A549 (cell line): ENCODE data around the gene QKI. TPM values are rescaled to one million over a fixed set of nuclear protein-coding genes. Genes with fewer than 3 reads are reported as not detected.

Experiments used
- ATAC-seq, 2 experiments: fragments of 200-7000 bp in 1 of 2; fragments of >200 bp in 1 of 2; cut with Nextera tagmentation in 1 of 2; cut with Tn5 transposase in 1 of 2; 3 replicates each; pipeline versions ENCODE4 v1.8.0 to v1.9.1; 2018 to 2020; ENCODE audit warnings: mild to moderate bottlenecking in 1 of 2, moderate library complexity in 1 of 2
- CTCF ChIA-PET: fragments of 300-600 bp; sonication (Branson Sonifier 250); formaldehyde crosslinking; extraction: SDS; loops from one replicate; lab custom pipeline; 2021; ENCODE audit warnings: antibody characterized with exemption, inconsistent platforms; lab: Yijun Ruan, JAX
- POLR2A ChIA-PET: fragments of 350-600 bp; formaldehyde crosslinking; extraction: SDS; loops from one replicate; lab custom pipeline; 2021; ENCODE audit warnings: antibody characterized with exemption, inconsistent platforms; lab: Yijun Ruan, JAX
- DNase-seq, 2 experiments: peaks; one replicate each; pipeline versions ENCODE4 v3.0.0 to v3.0.0-alpha.2; 2011 to 2016; ENCODE audit warnings: low read depth in 1 of 2, low spot score in 1 of 2
- FAIRE-seq: peaks from 2 replicates; lab custom pipeline; 2011; peaks lifted over from hg19 to GRCh38; lab: Jason Lieb, UNC
- H3K27ac ChIP-seq, 2 experiments: fragments of >200 bp; sonication (Bioruptor Twin); formaldehyde crosslinking; 3 replicates each; pipeline ENCODE4 v1.5.1; 2016 to 2017
- H3K4me1 ChIP-seq: fragments of >200 bp; sonication (Bioruptor Twin); formaldehyde crosslinking; 3 replicates; pipeline ENCODE4 v1.6.1; 2016
- H3K4me2 ChIP-seq: fragments of >200 bp; sonication (Bioruptor Twin); formaldehyde crosslinking; 3 replicates; pipeline ENCODE4 v1.6.1; 2016
- H3K4me3 ChIP-seq: fragments of >200 bp; sonication (Bioruptor Twin); formaldehyde crosslinking; 3 replicates; pipeline ENCODE4 v1.5.1; 2016
- H3K9me3 ChIP-seq: fragments of >200 bp; sonication (Bioruptor Twin); formaldehyde crosslinking; 3 replicates; pipeline ENCODE4 v1.6.1; 2016
- BHLHE40 ChIP-seq: IDR thresholded peaks from 2 replicates; pipeline ENCODE4 v1.6.1; 2012; ENCODE audit warnings: low read depth, low read length, inconsistent platforms
- CBX2 ChIP-seq: fragments of 200-600 bp; sonication (generic); IDR thresholded peaks from 2 replicates; pipeline ENCODE4 v1.6.1; 2016; ENCODE audit warnings: low read depth, mild to moderate bottlenecking, borderline replicate concordance
- CEBPB ChIP-seq, 2 experiments: fragments of >200 bp in 1 of 2; sonication (Bioruptor Twin) in 1 of 2; formaldehyde crosslinking in 1 of 2; IDR thresholded peaks; 2 replicates each; pipeline ENCODE4 v1.6.1; 2012 to 2016
- CHD4 ChIP-seq: fragments of 200-600 bp; sonication (generic); IDR thresholded peaks from 2 replicates; pipeline ENCODE4 v1.6.1; 2016; ENCODE audit warnings: antibody characterized with exemption, mild to moderate bottlenecking, borderline replicate concordance
- E2F6 ChIP-seq: IDR thresholded peaks from 2 replicates; pipeline ENCODE4 v1.6.1; 2012; ENCODE audit warnings: low read depth, borderline replicate concordance
- EHF ChIP-seq: fragments of 250-450 bp; sonication (Bioruptor Pico); IDR thresholded peaks from 2 replicates; pipeline ENCODE4 v1.5.0; 2020; ENCODE audit warnings: mild to moderate bottlenecking
- EHMT2 ChIP-seq: fragments of 200-600 bp; sonication (generic); IDR thresholded peaks from 2 replicates; pipeline ENCODE4 v1.6.1; 2016; ENCODE audit warnings: antibody characterized with exemption, low read depth, mild to moderate bottlenecking, moderate library complexity
- EP300 ChIP-seq, 2 experiments: fragments of >200 bp; sonication (Bioruptor Twin); formaldehyde crosslinking; IDR thresholded peaks; 2 replicates in 1 of 2; 3 replicates in 1 of 2; pipeline ENCODE4 v1.6.1; 2016 to 2017
- ESRRA ChIP-seq: fragments of 150-350 bp; IDR thresholded peaks from 2 replicates; pipeline ENCODE4 v1.6.1; 2014; ENCODE audit warnings: mild to moderate bottlenecking, low read length, borderline replicate concordance
- HEYL ChIP-seq: fragments of 250-450 bp; sonication (Bioruptor Pico); IDR thresholded peaks from 2 replicates; pipeline ENCODE4 v1.8.0; 2021; ENCODE audit warnings: mild to moderate bottlenecking, moderate library complexity
- JUN ChIP-seq, 2 experiments: fragments of >200 bp; sonication (Bioruptor Twin); formaldehyde crosslinking; IDR thresholded peaks; 2 replicates in 1 of 2; 3 replicates in 1 of 2; pipeline ENCODE4 v1.6.1; 2016 to 2017
- KDM1A ChIP-seq: fragments of 200-600 bp; sonication (generic); IDR thresholded peaks from 2 replicates; pipeline ENCODE4 v1.6.1; 2016; ENCODE audit warnings: low read depth, mild to moderate bottlenecking
- KDM5A ChIP-seq: fragments of 200-600 bp; sonication (generic); IDR thresholded peaks from 2 replicates; pipeline ENCODE4 v1.6.1; 2016; ENCODE audit warnings: antibody characterized with exemption, mild to moderate bottlenecking
- MAFK ChIP-seq: fragments of 450-650 bp; IDR thresholded peaks from 2 replicates; pipeline ENCODE4 v1.6.1; 2014; ENCODE audit not compliant: partially characterized antibody
- NPAS2 ChIP-seq: fragments of 250-450 bp; sonication (Bioruptor Pico); IDR thresholded peaks from 2 replicates; pipeline ENCODE4 v1.8.0; 2022; ENCODE audit warnings: mild to moderate bottlenecking, moderate library complexity, borderline replicate concordance
- PHF8 ChIP-seq: fragments of 200-600 bp; sonication (generic); IDR thresholded peaks from 2 replicates; pipeline ENCODE4 v1.6.1; 2016; ENCODE audit warnings: low read depth, mild to moderate bottlenecking, antibody characterized with exemption, moderate library complexity, borderline replicate concordance
- POLR2A ChIP-seq: IDR thresholded peaks from 2 replicates; pipeline ENCODE4 v1.6.1; 2012; ENCODE audit warnings: mild to moderate bottlenecking, low read length
- POLR2AphosphoS2 ChIP-seq: conservative IDR thresholded peaks from 2 replicates; pipeline ENCODE4 v1.6.1; 2012; ENCODE audit warnings: low read length, improper control_type of control experiment, inconsistent platforms
- RARB ChIP-seq: fragments of 250-450 bp; sonication (Bioruptor Pico); IDR thresholded peaks from 2 replicates; pipeline ENCODE4 v1.8.0; 2021; ENCODE audit warnings: mild to moderate bottlenecking, moderate library complexity
- REST ChIP-seq: fragments of 200-600 bp; sonication (generic); IDR thresholded peaks from 2 replicates; pipeline ENCODE4 v1.6.1; 2016; ENCODE audit warnings: antibody characterized with exemption, mild to moderate bottlenecking, moderate library complexity
- ZC3H11A ChIP-seq: fragments of 450-650 bp; IDR thresholded peaks from 2 replicates; pipeline ENCODE4 v1.6.1; 2014; ENCODE audit warnings: antibody characterized with exemption, mild to moderate bottlenecking
- ZFP36 ChIP-seq: fragments of 450-650 bp; IDR thresholded peaks from 2 replicates; pipeline ENCODE4 v1.6.1; 2014; ENCODE audit warnings: borderline replicate concordance; ENCODE audit not compliant: partially characterized antibody
- WGBS: methylation state at CpG from one replicate; pipeline ENCODE4 v1.1.6; 2017; ENCODE audit errors: missing lambda C conversion rate; 5-methylcytosine and 5-hydroxymethylcytosine counted together
- polyA plus RNA-seq, 4 experiments: library from polyadenylated mRNA; depleted of rRNA in 3 of 4; stranded (reverse); fragments of >200 nt; fragmentation: RNase III in 1 of 4; extraction: RNeasy Plus Mini Kit Qiagen cat#74134 plus additional on column Dnase treatment in 1 of 4; gene quantifications; 2 replicates in 3 of 4; 3 replicates in 1 of 4; pipeline ENCODE4 v1.2.3, GENCODE V29; 2011 to 2017
- TF ChIP-seq, protein P1 (sequence below): fragments of 450-650 bp; IDR thresholded peaks from 2 replicates; pipeline ENCODE4 v1.6.1; 2014; ENCODE audit warnings: antibody characterized with exemption
- TF ChIP-seq, protein P2 (sequence below): fragments of >200 bp; sonication (Bioruptor Twin); formaldehyde crosslinking; IDR thresholded peaks from 3 replicates; pipeline ENCODE4 v1.5.1; 2016
- TF ChIP-seq, protein P3 (sequence below): IDR thresholded peaks from 2 replicates; pipeline ENCODE4 v1.6.1; 2012

QKI gene
- polyA plus RNA-seq, 2 of the 4 experiments (the other 2 are of a cell fraction) = 71.9 to 98.2 TPM

GRCh38 chr6:163600781-163601180 is 186.3 kb downstream of the QKI start:
- ATAC-seq (peak; percentile 46 to 50; a peak in 2 of 6 replicates), DNase-seq (no peak), FAIRE-seq (no peak)
- CTCF ChIA-PET = no interaction called here
- H3K4me3 ChIP-seq = no peak overlapping the region
- TF ChIP-seq PHF8 = no peak
- TF ChIP-seq, all 56 proteins: peak for 0
- Histone ChIP-seq H3K9me3 (no peaks in the 10 kb centered on the region), H3K4me2 (no peak overlapping the region), H3K4me1 (no peaks in the 10 kb centered on the region), H3K27ac (no peak overlapping the region)
- POLR2A ChIA-PET = no interaction called here
- WGBS = 57% methylated on average over 8 of the region's 9 CpGs

GRCh38 chr6:163602851-163603250 is 188.3 kb downstream of the QKI start:
- Histone ChIP-seq H3K4me1 (no peaks in the 10 kb centered on the region), H3K4me3 (no peak overlapping the region), H3K4me2 (no peak overlapping the region), H3K9me3 (no peaks in the 10 kb centered on the region), H3K27ac (no peak overlapping the region)
- FAIRE-seq (no peak), ATAC-seq (no peak), DNase-seq (no peak)
- TF ChIP-seq NPAS2 (CRISPR knock-in tag) = no peak
- TF ChIP-seq, protein P1, sequence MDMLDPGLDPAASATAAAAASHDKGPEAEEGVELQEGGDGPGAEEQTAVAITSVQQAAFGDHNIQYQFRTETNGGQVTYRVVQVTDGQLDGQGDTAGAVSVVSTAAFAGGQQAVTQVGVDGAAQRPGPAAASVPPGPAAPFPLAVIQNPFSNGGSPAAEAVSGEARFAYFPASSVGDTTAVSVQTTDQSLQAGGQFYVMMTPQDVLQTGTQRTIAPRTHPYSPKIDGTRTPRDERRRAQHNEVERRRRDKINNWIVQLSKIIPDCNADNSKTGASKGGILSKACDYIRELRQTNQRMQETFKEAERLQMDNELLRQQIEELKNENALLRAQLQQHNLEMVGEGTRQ = no peak
- no peak for TF ChIP-seq ESRRA
- TF ChIP-seq REST = no peak
- no peak for TF ChIP-seq POLR2A
- TF ChIP-seq, protein P2, sequence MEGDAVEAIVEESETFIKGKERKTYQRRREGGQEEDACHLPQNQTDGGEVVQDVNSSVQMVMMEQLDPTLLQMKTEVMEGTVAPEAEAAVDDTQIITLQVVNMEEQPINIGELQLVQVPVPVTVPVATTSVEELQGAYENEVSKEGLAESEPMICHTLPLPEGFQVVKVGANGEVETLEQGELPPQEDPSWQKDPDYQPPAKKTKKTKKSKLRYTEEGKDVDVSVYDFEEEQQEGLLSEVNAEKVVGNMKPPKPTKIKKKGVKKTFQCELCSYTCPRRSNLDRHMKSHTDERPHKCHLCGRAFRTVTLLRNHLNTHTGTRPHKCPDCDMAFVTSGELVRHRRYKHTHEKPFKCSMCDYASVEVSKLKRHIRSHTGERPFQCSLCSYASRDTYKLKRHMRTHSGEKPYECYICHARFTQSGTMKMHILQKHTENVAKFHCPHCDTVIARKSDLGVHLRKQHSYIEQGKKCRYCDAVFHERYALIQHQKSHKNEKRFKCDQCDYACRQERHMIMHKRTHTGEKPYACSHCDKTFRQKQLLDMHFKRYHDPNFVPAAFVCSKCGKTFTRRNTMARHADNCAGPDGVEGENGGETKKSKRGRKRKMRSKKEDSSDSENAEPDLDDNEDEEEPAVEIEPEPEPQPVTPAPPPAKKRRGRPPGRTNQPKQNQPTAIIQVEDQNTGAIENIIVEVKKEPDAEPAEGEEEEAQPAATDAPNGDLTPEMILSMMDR = no peak
- TF ChIP-seq MAFK = no peak
- no peak for TF ChIP-seq BHLHE40
- no peak for TF ChIP-seq EP300 (IDR thresholded peaks at IDR 0.05)
- no peak for TF ChIP-seq EHMT2
- TF ChIP-seq ZC3H11A = no peak
- TF ChIP-seq JUN (IDR thresholded peaks at IDR 0.05) = no peak
- no peak for TF ChIP-seq E2F6
- no peak for TF ChIP-seq HEYL
- no peak for TF ChIP-seq CHD4
- TF ChIP-seq ZFP36 = no peak
- no peak for TF ChIP-seq RARB (CRISPR knock-in tag)
- POLR2A ChIA-PET = no interaction called here
- CTCF ChIA-PET = no interaction called here
- WGBS = 87% methylated on average over 13 of the region's 14 CpGs

DNA sequence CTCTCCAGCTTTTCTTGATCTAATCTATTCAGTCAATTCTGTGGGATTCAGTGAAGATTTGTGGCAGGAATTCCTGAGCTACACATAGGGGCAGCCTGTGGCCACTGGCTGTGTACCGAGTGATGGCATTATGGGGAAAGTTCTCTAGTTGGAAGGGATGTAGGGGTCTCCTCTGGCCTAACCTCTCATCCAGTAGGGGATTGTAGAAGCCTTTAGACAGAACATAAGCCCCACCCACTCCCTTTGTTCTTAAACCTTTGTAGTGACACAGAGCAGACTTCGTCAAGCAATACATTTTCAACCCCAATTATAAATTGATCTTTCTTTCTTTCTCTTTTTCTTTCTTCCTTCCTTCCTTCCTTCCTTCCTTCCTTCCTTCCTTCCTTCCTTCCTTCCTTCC is 188.9 kb downstream of the QKI start:
- CTCF ChIA-PET = no interaction called here
- no peak overlapping the region for H3K27ac ChIP-seq
- DNase-seq = no peak
- POLR2A ChIA-PET = no interaction called here
- no peaks in the 10 kb centered on the region for H3K9me3 ChIP-seq
- no peak for ATAC-seq
- no peak overlapping the region for H3K4me3 ChIP-seq
- 81% methylated on average over 1 of the region's 2 CpGs for WGBS
- no peaks in the 10 kb centered on the region for H3K4me1 ChIP-seq
- no peak overlapping the region for H3K4me2 ChIP-seq
- FAIRE-seq = no peak
- TF ChIP-seq KDM1A = no peak
- TF ChIP-seq CBX2 = no peak
- no peak for TF ChIP-seq EP300 (IDR thresholded peaks at IDR 0.05)
- no peak for TF ChIP-seq CEBPB (IDR thresholded peaks at IDR 0.05)
- no peak for TF ChIP-seq KDM5A
- no peak for TF ChIP-seq POLR2AphosphoS2
- no peak for TF ChIP-seq BHLHE40
- TF ChIP-seq, protein P1 = no peak
- no peak for TF ChIP-seq EHF (CRISPR knock-in tag)
- TF ChIP-seq, protein P3, sequence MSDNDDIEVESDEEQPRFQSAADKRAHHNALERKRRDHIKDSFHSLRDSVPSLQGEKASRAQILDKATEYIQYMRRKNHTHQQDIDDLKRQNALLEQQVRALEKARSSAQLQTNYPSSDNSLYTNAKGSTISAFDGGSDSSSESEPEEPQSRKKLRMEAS = no peak
